ENCODE results near the gene C14orf119. TPM values are rescaled to one million over a fixed set of nuclear protein-coding genes. Genes with fewer than 3 reads are reported as not detected.

C14orf119 gene
- total RNA-seq, 1 experiment from 2014 or later, result 22.8 TPM

DNA sequence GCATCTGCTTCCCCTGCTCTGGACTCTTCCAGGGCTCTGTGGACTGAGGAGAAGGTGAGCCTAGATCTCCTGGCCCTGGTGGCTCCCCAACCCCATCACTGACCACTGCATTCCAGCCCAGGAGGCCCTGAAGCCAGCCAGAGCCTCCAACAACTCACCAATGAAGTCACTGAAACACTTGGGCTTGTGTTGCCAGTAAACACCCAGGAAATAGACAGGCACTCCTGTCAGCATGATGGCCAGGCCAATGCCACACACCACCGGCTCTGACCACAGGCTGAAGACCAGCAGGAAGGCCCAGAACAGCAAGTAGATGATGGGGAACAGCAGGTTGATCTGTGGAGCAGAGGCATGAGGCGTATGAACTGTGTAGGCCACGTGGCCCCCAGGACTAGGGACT is 32.6 kb downstream of the C14orf119 start:
- no peak overlapping the region for H3K4me3 ChIP-seq
- H3K27me3 ChIP-seq, result no peaks in the 10 kb centered on the region
- no peaks in the 10 kb centered on the region for H3K36me3 ChIP-seq
- no peaks in the 10 kb centered on the region for H3K9me3 ChIP-seq
- no peak for DNase-seq

DNA sequence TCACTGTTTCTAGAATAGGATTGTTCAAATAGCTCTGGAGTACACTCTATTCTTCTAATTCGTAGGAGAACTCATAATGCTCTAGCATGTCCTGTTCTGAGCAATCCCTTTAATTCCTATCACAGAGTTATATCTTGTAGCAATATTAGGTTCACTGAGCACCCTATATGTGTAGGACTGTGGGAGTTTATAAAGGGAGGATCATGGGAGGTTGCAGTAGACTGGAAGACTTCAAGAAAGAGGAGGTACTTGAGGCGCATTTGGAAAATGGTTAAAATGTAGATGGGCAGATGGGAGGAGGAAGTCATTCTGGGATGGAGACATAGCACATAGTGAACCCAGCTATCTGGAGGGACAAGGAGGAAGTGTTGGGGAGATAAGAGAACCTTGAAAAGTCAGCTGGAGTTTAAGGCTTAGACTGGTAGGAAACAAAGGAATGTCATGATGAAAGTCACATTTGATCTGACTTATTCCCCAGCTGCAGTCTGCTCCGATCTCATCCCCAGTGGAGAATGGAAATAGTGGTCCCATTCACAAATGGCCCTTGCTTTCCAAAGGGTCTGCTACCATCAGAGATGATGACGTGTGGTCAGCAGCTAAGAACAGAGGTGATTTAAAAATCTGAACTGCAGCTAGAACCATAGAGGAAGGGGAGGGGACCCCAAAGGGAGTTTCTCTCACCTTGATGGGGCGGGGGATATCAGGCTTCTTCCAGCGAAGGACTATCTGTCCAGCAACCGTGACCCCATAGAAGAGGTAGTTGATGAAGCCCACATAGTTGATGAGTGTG is 33.9 kb downstream of the C14orf119 start:
- Histone ChIP-seq H3K9me3 (no peaks in the 10 kb centered on the region), H3K4me3 (no peak overlapping the region), H3K36me3 (no peaks in the 10 kb centered on the region), H3K27me3 (no peaks in the 10 kb centered on the region)
- no peak for DNase-seq

DNA sequence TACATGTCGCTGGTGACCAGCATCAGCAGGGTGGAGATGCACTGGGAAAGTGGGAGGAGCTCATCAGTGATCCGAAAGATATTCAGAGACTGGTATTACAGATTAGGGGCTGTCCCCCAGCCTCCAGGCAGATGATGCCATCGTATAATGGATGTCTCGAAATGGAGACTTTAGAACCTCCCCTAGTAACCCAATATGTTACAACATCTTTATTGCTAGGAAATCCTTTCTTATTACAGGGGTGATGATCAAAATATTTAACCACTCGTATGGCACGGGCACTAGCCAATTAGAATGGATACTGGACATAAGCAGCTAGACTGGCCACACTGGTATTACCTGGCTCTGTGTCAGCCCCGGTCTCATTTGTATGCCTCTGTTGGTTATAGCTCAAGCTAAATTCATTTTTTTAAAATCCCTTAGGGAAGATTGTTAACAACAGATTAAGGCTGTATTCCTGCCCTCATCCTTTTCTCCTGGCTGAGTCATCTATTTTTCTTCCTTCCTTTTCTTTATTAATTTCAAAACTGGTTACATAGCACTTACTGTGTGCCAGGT is 34.5 kb downstream of the C14orf119 start:
- Histone ChIP-seq H3K9me3 (no peaks in the 10 kb centered on the region), H3K36me3 (no peaks in the 10 kb centered on the region), H3K27me3 (no peaks in the 10 kb centered on the region), H3K4me3 (no peak overlapping the region)
- DNase-seq, result no peak

DNA sequence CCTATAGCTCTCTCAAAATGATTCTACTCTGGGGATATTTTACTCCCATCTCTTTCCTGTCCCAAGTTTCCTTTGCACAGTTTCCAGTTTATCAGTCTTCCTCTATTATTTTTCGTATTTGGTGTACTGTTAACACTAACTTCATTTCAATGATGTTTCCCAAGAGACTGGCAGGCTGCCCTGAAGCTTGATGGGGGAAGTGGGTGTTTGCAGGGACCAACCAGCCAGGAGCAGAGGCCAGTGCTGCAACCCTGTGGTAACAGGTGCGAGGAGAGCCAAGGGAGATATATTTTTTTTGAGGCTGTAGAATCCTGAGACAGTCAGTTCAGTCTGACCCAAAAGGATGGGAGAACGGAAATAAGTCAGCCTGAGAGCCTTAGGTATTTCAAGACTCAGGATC is 35.6 kb downstream of the C14orf119 start:
- Histone ChIP-seq H3K36me3 (no peaks in the 10 kb centered on the region), H3K4me3 (no peak overlapping the region), H3K27me3 (no peaks in the 10 kb centered on the region), H3K9me3 (no peaks in the 10 kb centered on the region)
- DNase-seq, result no peak

DNA sequence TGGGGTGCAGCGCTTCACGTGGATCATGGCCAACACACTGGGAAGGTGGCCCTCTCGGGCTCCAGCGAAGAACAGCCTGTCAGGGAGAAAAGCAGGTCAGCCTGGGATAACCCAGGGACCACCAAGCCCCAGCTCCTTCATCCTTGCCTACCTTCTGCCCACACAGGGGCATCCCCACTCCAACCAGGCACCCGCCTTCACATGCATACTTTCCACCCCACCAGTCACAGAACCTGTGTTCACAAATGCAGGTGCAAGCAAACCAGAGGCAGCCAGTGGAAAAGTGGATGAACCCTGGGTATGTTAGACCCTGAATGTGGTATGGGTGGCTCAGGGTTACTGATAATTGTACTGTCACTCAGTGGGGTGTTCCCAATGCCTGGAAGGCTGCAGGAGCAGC is 36.2 kb downstream of the C14orf119 start:
- no peak for DNase-seq
- Histone ChIP-seq H3K36me3 (no peaks in the 10 kb centered on the region), H3K9me3 (no peaks in the 10 kb centered on the region), H3K4me3 (no peak overlapping the region), H3K27me3 (no peaks in the 10 kb centered on the region)

DNA sequence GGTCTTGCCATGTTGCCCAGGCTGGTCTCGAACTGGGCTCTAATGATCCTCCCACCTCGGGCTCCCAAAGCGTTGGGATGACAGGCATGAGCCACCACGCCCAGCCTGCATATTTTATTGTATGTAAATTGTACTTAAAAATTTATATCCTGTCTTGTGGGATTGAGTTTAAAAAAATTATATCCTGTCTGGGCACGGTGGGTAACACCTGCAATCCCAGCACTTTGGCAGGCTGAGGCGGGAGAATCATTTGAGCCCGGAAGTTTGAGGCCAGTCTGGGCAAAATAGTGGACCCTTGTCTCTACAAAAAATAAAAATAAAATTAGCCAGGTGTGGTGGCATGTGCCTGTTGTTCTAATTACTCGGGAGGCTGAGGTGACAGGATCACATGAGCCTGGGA is 37.7 kb downstream of the C14orf119 start:
- Histone ChIP-seq H3K36me3 (no peaks in the 10 kb centered on the region), H3K4me3 (no peak overlapping the region), H3K27me3 (no peaks in the 10 kb centered on the region), H3K9me3 (no peaks in the 10 kb centered on the region)
- DNase-seq, result no peak

DNA sequence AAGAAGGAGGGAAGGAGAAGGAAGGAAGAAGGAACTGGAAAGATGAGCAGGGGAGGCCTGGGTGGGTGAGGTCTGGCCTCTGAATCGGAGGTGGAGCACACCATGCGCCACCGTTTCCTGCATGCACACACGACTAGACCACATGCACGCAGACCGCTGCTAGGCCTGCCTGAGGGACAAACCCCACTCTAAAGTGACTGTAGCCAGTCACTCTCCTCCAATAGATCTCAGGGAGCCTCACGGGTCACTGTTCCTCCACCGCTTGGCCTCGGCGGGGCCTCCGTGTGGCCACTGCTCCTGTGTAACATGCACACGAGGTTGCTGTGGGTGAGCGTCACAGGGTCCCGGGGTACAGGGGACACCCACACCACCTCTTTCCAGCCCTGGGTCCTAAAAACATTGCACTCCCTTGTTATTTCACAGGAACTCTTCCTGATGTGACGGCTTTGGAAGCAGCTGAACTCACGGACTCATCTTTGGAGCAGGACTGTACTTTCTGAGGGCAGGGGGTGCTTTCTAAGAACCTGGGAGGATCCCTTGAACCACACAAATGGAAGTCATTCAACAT is 41.3 kb downstream of the C14orf119 start:
- no peaks in the 10 kb centered on the region for H3K9me3 ChIP-seq
- no peaks in the 10 kb centered on the region for H3K36me3 ChIP-seq
- H3K27me3 ChIP-seq, result no peaks in the 10 kb centered on the region
- no peak for DNase-seq
- H3K4me3 ChIP-seq, result no peak overlapping the region

DNA sequence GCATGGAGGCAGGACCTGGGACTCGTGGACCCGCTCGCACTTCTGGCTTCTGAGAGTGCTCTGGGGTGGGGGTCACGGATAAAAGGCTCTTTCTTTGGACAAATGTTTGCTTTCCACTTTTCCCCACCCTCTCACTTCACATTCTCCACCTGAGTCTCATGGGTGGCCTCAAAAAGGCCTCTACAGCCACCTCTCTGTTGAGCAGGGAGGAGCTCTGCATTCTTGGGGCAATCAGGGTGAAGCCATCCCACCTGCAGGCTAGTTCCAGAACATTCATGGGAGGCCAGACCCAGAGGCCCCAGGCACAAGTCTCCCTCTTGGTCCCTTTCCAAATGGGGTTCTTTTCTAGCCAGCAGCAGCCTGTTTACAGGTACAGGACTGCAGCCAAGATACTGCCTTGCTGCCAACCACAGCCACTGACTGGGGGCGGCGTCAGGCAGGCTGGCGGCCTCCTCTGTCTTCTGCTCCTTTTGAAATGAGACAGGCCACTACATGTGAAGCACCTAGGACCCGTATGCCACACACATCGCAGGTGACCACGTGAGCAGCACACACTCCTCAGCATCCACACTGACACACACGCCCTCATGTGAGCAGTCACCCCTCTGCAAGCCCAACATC is 42.0 kb downstream of the C14orf119 start:
- Histone ChIP-seq H3K36me3 (no peaks in the 10 kb centered on the region), H3K9me3 (no peaks in the 10 kb centered on the region), H3K27me3 (no peaks in the 10 kb centered on the region), H3K4me3 (no peak overlapping the region)
- DNase-seq, result no peak

DNA sequence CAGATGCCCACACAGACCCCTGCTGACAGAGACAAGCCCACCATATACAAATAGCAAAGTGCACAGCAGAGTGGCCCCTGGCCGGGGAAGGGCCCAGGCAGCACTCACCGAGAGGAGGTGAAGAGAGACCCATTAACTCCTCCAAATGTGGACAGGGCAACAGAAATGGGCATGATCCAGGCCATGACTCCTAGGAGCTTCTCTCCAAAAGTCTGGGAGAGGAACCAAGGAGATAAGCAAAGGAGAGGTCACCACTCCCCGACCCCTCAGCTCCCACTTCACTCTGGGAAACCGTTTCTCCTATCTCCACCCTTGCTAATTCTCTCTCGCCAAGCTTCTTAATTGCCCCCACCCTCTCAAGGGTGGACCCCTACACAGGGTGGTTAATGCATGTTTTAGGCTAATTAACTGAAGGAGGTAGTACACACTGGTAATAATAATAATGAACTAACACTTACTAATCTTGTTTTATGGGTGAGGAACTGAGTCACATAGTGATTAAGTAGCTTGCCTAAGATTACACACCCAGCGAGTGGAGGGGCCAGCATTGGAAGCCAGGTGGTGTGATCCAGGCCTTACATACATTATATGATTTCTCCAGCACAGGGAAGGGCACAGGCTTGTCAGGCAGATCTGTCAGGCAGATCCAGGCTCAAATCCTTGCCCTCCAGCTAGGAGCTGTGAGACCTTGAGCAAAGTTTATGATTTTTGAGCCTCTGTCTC is 42.7 kb downstream of the C14orf119 start:
- Histone ChIP-seq H3K4me3 (no peak overlapping the region), H3K9me3 (no peaks in the 10 kb centered on the region), H3K27me3 (no peaks in the 10 kb centered on the region), H3K36me3 (no peaks in the 10 kb centered on the region)
- no peak for DNase-seq

DNA sequence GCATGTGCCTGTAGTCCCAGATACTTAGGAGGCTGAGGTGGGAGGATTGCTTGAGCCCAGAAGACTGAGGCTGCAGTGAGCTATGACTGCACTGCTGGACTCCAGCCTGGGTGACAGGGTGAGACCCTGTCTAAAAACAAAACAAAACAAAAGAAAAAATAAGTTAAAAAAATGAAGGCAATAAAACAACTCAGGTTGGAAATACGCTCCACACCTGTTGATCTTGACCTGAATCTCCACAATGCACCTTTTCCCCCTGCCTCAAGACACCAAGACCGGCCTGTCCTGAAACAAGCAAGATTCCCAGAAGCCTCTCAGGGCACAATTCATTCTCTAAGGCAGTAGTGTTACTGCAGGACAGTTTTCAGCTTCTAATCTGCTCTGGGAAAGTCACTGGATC is 44.6 kb downstream of the C14orf119 start:
- Histone ChIP-seq H3K27me3 (no peaks in the 10 kb centered on the region), H3K36me3 (no peaks in the 10 kb centered on the region), H3K4me3 (no peak overlapping the region), H3K9me3 (no peaks in the 10 kb centered on the region)
- DNase-seq, result no peak

DNA sequence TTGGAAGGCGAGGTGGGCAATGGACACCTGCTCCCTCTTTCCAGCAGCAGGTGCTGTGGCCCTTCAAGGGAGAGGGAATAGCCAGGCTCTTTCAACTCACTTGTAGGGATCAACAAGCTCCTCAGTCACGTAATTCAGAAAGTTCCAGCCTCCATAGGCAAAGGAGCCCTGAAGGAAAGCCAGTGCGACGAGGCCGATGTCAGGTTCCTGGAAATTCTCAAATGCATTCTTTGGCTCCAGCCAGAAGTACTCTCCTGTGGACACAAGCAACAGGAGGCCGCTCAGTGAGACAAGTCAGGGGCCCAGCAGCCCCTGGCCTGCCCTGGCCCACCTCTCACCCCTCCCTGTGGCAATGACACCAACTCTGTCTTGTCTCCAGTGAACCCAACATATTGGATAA is 45.1 kb downstream of the C14orf119 start:
- Histone ChIP-seq H3K36me3 (no peaks in the 10 kb centered on the region), H3K27me3 (no peaks in the 10 kb centered on the region), H3K9me3 (no peaks in the 10 kb centered on the region), H3K4me3 (no peak overlapping the region)
- DNase-seq, result no peak

DNA sequence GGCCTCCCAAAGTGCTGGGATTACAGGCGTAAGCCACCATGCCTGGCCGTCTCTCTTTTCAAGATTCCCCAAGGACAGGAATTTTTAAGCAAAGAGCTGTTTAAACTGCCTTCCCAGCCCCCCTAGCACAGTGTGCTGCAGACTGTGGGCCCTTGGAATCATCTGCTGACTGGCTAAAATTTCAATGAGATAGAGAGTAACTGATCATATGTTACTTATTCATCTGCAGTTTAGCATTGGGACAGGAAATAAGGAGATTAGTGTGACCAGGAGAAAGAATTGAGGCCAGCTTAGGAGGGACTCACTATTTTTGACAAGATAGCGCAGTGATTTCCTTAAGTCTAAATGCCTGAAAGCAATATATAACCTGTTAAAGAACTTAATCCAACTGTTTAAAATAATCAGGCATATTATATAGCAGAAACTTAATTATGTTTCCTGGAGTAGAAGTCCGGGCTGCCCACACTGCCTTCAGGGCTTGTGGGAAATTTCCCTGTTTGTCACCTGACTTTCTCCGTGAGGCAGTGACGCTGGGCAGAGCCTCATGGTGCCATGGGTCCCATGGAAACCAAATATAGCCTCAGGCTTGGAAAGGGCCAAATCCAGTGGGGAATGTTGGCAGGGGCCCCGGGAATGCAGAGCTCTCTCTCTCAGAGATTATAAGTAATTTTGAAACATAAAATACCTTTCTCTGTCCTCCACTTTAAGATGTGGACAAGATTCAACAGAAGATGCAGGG is 46.6 kb downstream of the C14orf119 start:
- Histone ChIP-seq H3K4me3 (no peak overlapping the region), H3K9me3 (no peaks in the 10 kb centered on the region), H3K36me3 (no peaks in the 10 kb centered on the region), H3K27me3 (no peaks in the 10 kb centered on the region)
- DNase-seq, result peak; percentile 64

DNA sequence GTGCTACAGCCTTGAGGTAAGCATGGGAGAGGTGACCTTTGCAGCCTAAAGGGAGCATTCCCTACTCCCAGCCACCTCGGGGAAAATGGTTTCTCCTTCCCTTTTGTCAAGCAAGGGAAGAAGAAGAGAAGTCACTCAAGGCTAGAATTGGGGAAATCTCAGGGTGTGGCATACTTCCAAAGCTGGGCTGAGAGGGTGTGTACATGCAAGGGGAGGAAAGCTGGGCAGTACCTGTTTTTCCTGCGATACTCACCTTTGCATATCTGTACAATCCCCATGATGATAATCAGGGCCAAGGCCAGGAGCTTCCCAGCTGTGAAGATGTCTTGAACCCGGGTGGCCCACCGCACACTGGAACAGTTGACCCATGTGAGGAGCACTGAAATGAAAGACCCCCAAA is 47.5 kb downstream of the C14orf119 start:
- no peak for DNase-seq
- no peaks in the 10 kb centered on the region for H3K27me3 ChIP-seq

DNA sequence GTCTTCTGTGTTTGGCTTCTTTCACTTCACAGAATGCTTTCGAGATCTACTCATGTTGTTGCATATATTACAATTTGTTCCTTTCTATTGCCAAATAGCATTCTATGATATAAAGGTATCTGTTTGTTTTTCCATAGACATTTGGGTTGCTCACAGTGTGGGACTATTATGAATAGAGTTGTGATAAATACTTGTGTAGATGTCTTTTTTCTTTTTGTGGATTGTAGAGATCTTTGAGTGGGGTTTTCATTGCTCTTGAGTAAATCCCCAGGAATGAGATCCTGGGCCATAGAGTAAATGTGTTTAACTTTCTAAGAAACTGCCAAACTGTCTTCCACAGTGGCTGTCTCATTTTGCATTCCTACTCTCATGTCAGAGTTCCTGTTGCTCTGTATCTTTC is 48.6 kb downstream of the C14orf119 start:
- Histone ChIP-seq H3K9me3 (no peaks in the 10 kb centered on the region), H3K4me3 (no peak overlapping the region), H3K36me3 (no peaks in the 10 kb centered on the region), H3K27me3 (no peaks in the 10 kb centered on the region)
- no peak for DNase-seq

More for the DNA sequence above, 47.5 kb downstream of the C14orf119 start:
- Histone ChIP-seq H3K36me3 (no peaks in the 10 kb centered on the region), H3K9me3 (no peaks in the 10 kb centered on the region), H3K4me3 (no peak overlapping the region)

DNA sequence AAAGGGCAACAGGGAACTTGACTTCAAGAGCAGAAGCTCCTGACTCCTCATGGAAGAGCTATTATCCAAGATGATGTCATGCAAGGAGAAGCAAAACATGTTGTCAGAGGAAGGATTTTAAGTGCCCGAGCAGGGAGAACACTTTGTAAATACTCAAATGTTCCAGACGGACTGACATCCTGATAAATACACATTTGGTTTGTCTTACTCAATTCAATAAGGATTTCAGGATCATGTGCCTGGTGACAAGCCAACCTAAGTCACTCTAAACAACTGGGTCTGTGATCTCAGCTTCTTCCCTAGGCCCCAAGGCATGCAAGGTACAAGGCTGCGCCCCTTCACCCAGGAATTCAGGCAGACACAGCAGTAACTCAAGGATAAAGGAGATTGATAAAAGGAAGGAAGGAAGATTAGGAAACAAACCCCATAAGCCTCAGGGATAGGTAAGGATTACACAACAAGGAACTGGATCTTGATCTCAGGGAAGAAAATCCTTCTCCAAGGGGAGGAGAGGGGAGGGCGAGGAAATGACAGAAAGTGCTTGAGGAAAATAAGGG is 50.6 kb downstream of the C14orf119 start:
- no peaks in the 10 kb centered on the region for H3K9me3 ChIP-seq
- no peaks in the 10 kb centered on the region for H3K36me3 ChIP-seq
- no peak overlapping the region for H3K4me3 ChIP-seq
- H3K27me3 ChIP-seq, result no peaks in the 10 kb centered on the region
- DNase-seq, result no peak

DNA sequence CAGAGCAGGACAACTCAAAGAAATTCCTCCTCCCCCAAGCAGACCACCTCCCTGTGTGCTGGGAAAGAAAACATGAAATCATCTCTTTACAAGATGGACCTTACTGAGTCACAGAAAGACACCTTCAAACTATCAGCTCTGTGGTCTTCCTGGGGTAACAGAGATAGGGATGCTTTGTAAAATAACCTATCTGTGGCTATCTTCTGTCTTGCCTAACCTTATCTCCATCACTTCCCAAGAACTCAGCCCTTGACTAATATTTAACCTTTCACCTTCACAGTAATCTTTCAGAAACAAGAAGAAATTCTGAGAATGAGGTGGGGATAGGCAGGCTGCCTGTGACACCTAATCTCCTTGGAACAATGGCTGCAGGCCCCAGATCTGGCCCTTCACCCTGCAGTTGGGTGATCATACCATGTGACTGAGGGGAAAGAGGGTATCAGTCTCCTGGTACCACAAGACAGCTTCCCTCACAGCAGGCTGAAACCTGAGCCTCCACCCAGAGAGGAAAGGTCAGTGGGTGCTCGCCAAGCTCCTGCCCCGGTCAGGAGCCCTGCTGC is 51.1 kb downstream of the C14orf119 start:
- DNase-seq, result no peak
- H3K4me3 ChIP-seq, result no peak overlapping the region
- H3K9me3 ChIP-seq, result no peaks in the 10 kb centered on the region
- H3K36me3 ChIP-seq, result no peaks in the 10 kb centered on the region
- no peaks in the 10 kb centered on the region for H3K27me3 ChIP-seq

All from MG63 (cell line).